ENCODE results near the gene TBC1D32. TPM values are rescaled to one million over a fixed set of nuclear protein-coding genes. Genes with fewer than 3 reads are reported as not detected.
"Not testable (repeated sequence)": the region's sequence is repeated elsewhere in the genome, so short reads cannot be mapped to it uniquely, and the experiment has no call there.

TBC1D32 gene
- total and polyA plus RNA-seq, 4 donors, result 0.51 to 2.8 (median 1.7) TPM

DNA sequence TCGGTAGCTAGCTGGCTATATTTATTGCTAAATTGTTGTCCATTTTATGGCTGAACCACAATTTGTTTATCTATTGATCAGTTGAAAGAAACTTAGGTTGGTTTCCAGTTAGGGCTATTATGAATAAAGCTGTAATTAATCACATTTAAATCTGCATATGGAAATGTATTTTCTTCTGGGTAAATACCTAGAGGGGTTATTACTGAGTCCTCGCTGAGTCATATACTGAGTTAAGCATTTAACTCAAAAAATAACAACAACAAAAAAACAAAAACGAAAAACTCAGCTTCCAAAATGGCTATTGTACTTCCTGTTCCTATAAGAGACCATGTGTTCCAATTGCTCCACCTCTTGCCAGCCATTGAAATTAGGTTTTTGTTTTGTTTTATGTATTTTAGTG, 258.2 kb downstream of the TBC1D32 start (continued):
- TF ChIP-seq REST (IDR thresholded peaks at IDR 0.05) (no peak), RAD21 (IDR thresholded peaks at IDR 0.05) (no peak), SP1 (IDR thresholded peaks at IDR 0.05) (no peak), HNF4G (IDR thresholded peaks at IDR 0.05) (no peak), ATF3 (IDR thresholded peaks at IDR 0.05) (no peak), FOXA2 (IDR thresholded peaks at IDR 0.05) (no peak), EGR1 (IDR thresholded peaks at IDR 0.05; ENCODE audit: low read depth in 2 of 2) (no peak)

DNA sequence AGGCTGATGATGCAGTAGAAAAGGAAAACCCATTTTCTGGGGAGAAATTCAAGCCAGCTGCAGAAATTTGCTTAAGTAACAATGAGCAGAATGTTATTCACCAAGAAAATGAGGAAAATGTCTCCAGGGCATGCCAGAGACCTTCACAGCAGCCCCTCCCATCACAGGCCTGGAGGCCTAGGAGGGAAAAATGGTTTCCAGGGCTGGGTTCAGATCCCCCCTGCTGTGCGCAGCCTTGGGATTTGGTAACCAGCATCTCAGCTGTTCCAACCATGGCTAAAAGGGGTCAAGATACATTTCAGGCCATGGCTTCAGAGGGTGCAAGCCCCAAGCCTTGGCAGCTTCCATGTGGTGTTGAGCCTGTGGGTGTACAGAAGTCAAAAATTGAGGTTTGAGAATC, 265.5 kb downstream of the TBC1D32 start:
- not testable (repeated sequence) for H3K4me3 ChIP-seq (ENCODE audit: low read depth in 1 of 3, low read length in 3 of 3); DNase-seq (ENCODE audit: low spot score); H3K36me3 ChIP-seq (ENCODE audit: control insufficient read depth in 4 of 4, insufficient read depth in 3 of 4, low read depth in 1 of 4, low read length in 3 of 4); H3K4me1 ChIP-seq (ENCODE audit: control insufficient read depth in 4 of 4, insufficient read depth in 4 of 4, low read length in 3 of 4); H3K9me3 ChIP-seq (ENCODE audit: control insufficient read depth in 4 of 4, low read length in 3 of 4); H3K27me3 ChIP-seq (ENCODE audit: control insufficient read depth in 4 of 4, insufficient read depth in 4 of 4, low read length in 3 of 4); H3K9ac ChIP-seq (ENCODE audit: low read depth in 1 of 2, low read length in 2 of 2); H3K27ac ChIP-seq (ENCODE audit: low read depth in 1 of 2, low read length in 2 of 2)
- WGBS, result 95% methylated on average over 1 of the region's 1 CpG

- TF ChIP-seq JUND (IDR thresholded peaks at IDR 0.05) (no peak), YY1 (IDR thresholded peaks at IDR 0.05) (no peak), FOXA1 (IDR thresholded peaks at IDR 0.05) (no peak), MAX (IDR thresholded peaks at IDR 0.05) (no peak), EGR1 (IDR thresholded peaks at IDR 0.05; ENCODE audit: low read depth in 2 of 2) (no peak), SP1 (IDR thresholded peaks at IDR 0.05) (no peak), RAD21 (IDR thresholded peaks at IDR 0.05) (no peak), REST (IDR thresholded peaks at IDR 0.05) (no peak), RXRA (IDR thresholded peaks at IDR 0.05) (no peak), HNF4A (conservative IDR thresholded peaks at IDR 0.05) (no peak), GABPA (IDR thresholded peaks at IDR 0.05 in 1 of 2, conservative IDR thresholded peaks at IDR 0.05 in 1 of 2) (no peak), CTCF (IDR thresholded peaks at IDR 0.05; ENCODE audit: low read depth, low read length, missing input control) (no peak), FOXA2 (IDR thresholded peaks at IDR 0.05) (no peak), NR2F2 (IDR thresholded peaks at IDR 0.05) (no peak), TAF1 (conservative IDR thresholded peaks at IDR 0.05) (no peak), ATF3 (IDR thresholded peaks at IDR 0.05) (no peak), HNF4G (IDR thresholded peaks at IDR 0.05) (no peak)
- TF ChIP-seq, protein P1, sequence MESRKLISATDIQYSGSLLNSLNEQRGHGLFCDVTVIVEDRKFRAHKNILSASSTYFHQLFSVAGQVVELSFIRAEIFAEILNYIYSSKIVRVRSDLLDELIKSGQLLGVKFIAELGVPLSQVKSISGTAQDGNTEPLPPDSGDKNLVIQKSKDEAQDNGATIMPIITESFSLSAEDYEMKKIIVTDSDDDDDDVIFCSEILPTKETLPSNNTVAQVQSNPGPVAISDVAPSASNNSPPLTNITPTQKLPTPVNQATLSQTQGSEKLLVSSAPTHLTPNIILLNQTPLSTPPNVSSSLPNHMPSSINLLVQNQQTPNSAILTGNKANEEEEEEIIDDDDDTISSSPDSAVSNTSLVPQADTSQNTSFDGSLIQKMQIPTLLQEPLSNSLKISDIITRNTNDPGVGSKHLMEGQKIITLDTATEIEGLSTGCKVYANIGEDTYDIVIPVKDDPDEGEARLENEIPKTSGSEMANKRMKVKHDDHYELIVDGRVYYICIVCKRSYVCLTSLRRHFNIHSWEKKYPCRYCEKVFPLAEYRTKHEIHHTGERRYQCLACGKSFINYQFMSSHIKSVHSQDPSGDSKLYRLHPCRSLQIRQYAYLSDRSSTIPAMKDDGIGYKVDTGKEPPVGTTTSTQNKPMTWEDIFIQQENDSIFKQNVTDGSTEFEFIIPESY (IDR thresholded peaks at IDR 0.05), result no peak
- no peak overlapping the region for H3K27ac ChIP-seq (ENCODE audit: low read depth in 1 of 2, low read length in 2 of 2)
- H3K9ac ChIP-seq (ENCODE audit: low read depth in 1 of 2, low read length in 2 of 2), result no peak overlapping the region
- no peaks in the 10 kb centered on the region for H3K9me3 ChIP-seq (ENCODE audit: control insufficient read depth in 4 of 4, low read length in 3 of 4)
- no peaks in the 10 kb centered on the region for H3K4me1 ChIP-seq (ENCODE audit: control insufficient read depth in 4 of 4, insufficient read depth in 4 of 4, low read length in 3 of 4)
- H3K36me3 ChIP-seq (ENCODE audit: control insufficient read depth in 4 of 4, insufficient read depth in 3 of 4, low read depth in 1 of 4, low read length in 3 of 4), result no peaks in the 10 kb centered on the region
- no peak overlapping the region for H3K4me3 ChIP-seq (ENCODE audit: low read depth in 1 of 3, low read length in 3 of 3)
- DNase-seq (ENCODE audit: low spot score), result no peak
- H3K27me3 ChIP-seq (ENCODE audit: control insufficient read depth in 4 of 4, insufficient read depth in 4 of 4, low read length in 3 of 4), result no peaks in the 10 kb centered on the region
Measured at GRCh38 chr6:121067381-121067780, 266.9 kb downstream of the TBC1D32 start.
